ENCODE results near the gene RAB11FIP5. TPM values are rescaled to one million over a fixed set of nuclear protein-coding genes. Genes with fewer than 3 reads are reported as not detected.

The RAB11FIP5 gene
- total and polyA plus RNA-seq, 9 donors = 16.1 to 57.3 (median 25.0) TPM

- H3K4me3 ChIP-seq = no peak overlapping the region
- H3K9me3 ChIP-seq = no peaks in the 10 kb centered on the region
- intact Hi-C loops (cut with DNase I) = loop anchor here in 1 of 4 donors (5.0 kb wide), 1 partner anchor 49 kb away; no protein-coding TSS in a partner anchor
- peaks cover 9% of the 10 kb centered on the region for H3K4me1 ChIP-seq (ENCODE audit: insufficient read depth)
- DNase-seq = peak in 1 of 5 donors; percentile 13
- WGBS, 3 donors = 77 to 96% (median 86%) methylated on average over 2 of the region's 2 CpGs
- TF ChIP-seq, protein P1, sequence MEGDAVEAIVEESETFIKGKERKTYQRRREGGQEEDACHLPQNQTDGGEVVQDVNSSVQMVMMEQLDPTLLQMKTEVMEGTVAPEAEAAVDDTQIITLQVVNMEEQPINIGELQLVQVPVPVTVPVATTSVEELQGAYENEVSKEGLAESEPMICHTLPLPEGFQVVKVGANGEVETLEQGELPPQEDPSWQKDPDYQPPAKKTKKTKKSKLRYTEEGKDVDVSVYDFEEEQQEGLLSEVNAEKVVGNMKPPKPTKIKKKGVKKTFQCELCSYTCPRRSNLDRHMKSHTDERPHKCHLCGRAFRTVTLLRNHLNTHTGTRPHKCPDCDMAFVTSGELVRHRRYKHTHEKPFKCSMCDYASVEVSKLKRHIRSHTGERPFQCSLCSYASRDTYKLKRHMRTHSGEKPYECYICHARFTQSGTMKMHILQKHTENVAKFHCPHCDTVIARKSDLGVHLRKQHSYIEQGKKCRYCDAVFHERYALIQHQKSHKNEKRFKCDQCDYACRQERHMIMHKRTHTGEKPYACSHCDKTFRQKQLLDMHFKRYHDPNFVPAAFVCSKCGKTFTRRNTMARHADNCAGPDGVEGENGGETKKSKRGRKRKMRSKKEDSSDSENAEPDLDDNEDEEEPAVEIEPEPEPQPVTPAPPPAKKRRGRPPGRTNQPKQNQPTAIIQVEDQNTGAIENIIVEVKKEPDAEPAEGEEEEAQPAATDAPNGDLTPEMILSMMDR (IDR thresholded peaks at IDR 0.05) = no peak
- TF ChIP-seq POLR2A (IDR thresholded peaks at IDR 0.05) (no peak), EP300 (IDR thresholded peaks at IDR 0.05) (no peak)
- no peaks in the 10 kb centered on the region for H3K36me3 ChIP-seq
- H3K27ac ChIP-seq = no peak overlapping the region
- no peaks in the 10 kb centered on the region for H3K27me3 ChIP-seq
Observed at GRCh38 chr2:73103018-73103542, 9.7 kb downstream of the RAB11FIP5 start.

DNA sequence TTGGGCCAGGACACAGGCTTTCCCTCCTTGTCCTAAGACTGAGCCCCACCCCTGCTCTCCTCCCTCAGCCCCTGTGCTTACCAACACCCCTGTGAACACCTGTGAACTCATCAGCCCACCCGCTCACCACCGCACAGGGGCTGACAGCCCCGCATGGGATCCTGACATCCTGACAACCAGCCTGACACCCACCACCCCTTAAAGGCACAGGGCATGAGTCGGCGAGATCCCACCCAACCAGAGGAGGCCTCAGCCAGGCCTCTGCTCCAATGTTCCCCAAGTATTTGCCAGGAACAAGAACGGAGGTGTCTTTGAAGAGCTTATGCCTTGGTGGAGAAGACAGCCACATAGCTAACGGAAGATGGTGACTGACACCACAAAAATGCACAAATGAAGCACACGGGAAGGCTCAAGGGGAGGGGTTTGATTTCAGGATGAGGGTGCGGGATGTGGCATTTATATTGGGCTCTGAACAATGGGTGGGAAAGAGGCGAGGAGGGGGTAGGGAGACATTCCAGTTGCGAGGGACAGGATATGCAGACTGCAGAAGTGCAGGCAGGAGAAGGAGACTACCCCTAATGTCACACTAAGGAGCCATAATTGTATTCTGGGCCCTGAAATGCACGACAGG, 11.0 kb downstream of the RAB11FIP5 start:
- H3K9me3 ChIP-seq = no peaks in the 10 kb centered on the region
- 85 to 87% (median 86%) methylated on average over 12 of the region's 12 CpGs for WGBS, 3 donors
- no peak overlapping the region for H3K4me3 ChIP-seq
- peaks cover 2% of the 10 kb centered on the region for H3K4me1 ChIP-seq (ENCODE audit: insufficient read depth)
- DNase-seq = peak in 1 of 5 donors; percentile 11
- no peaks in the 10 kb centered on the region for H3K27me3 ChIP-seq
- TF ChIP-seq EP300 (IDR thresholded peaks at IDR 0.05) (no peak), POLR2A (IDR thresholded peaks at IDR 0.05) (no peak)
- TF ChIP-seq, protein P1 (IDR thresholded peaks at IDR 0.05) = no peak
- H3K36me3 ChIP-seq = no peaks in the 10 kb centered on the region
- no peak overlapping the region for H3K27ac ChIP-seq
- intact Hi-C loops (cut with DNase I) = loop anchor here in 1 of 4 donors (5.0 kb wide), 1 partner anchor 51 kb away; no protein-coding TSS in a partner anchor

DNA sequence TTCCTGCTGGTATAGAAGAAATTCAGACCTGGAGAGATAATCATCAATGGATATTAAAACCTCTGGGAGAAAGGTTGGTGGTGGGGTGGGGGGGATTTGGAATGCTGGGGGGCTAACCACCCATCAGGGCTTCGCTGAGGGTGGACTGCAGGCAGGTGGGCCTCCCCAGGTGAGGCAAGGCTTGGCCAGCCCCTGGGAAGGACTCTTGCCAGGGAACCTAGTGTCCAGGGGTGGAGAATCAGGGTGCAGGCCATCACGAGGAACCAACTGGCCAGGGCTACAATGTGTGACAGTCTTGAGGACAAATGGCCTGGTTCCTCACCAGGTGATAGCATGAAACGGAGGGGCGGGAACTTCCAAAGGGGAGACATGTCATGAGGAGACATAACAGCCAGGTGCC, 11.8 kb downstream of the RAB11FIP5 start:
- Histone ChIP-seq H3K4me1 (ENCODE audit: insufficient read depth) (peaks cover 2% of the 10 kb centered on the region), H3K9me3 (no peaks in the 10 kb centered on the region), H3K27ac (no peak overlapping the region), H3K36me3 (no peaks in the 10 kb centered on the region), H3K27me3 (no peaks in the 10 kb centered on the region), H3K4me3 (no peak overlapping the region)
- intact Hi-C loops (cut with DNase I) = loop anchor here in 1 of 4 donors (5.0 kb wide), 1 partner anchor 51 kb away; no protein-coding TSS in a partner anchor
- 86 to 94% (median 91%) methylated on average over 4 of the region's 4 CpGs for WGBS, 3 donors
- TF ChIP-seq, protein P1 (IDR thresholded peaks at IDR 0.05) = no peak
- TF ChIP-seq POLR2A (IDR thresholded peaks at IDR 0.05) = no peak
- TF ChIP-seq EP300 (IDR thresholded peaks at IDR 0.05) = no peak
- no peak for DNase-seq

GRCh38 chr2:73099486-73099885, 13.3 kb downstream of the RAB11FIP5 start:
- Histone ChIP-seq H3K4me3 (no peak overlapping the region), H3K9me3 (no peaks in the 10 kb centered on the region), H3K27me3 (no peaks in the 10 kb centered on the region), H3K27ac (no peak overlapping the region), H3K36me3 (no peaks in the 10 kb centered on the region), H3K4me1 (ENCODE audit: insufficient read depth) (no peaks in the 10 kb centered on the region)
- TF ChIP-seq POLR2A (IDR thresholded peaks at IDR 0.05) = no peak
- TF ChIP-seq, protein P1 (IDR thresholded peaks at IDR 0.05) = no peak
- no peak for TF ChIP-seq EP300 (IDR thresholded peaks at IDR 0.05)
- no peak for DNase-seq
- 94 to 95% (median 95%) methylated on average over 3 of the region's 3 CpGs for WGBS, 3 donors
- intact Hi-C loops (cut with DNase I) = loop anchor here in 1 of 4 donors (10.0 kb wide), 1 partner anchor 55 kb away; no protein-coding TSS in a partner anchor
